Neutrophil (primary cell): ENCODE measurements around the gene UXT.

Experiments used
- H3K27ac ChIP-seq: fragments of 200-600 bp; sonication (generic); 2 replicates; pipeline ENCODE4 v1.5.1; 2016; ENCODE audit warnings: mild to moderate bottlenecking, moderate library complexity
- H3K27me3 ChIP-seq: fragments of 200-600 bp; sonication (generic); 2 replicates; pipeline ENCODE4 v1.6.0; 2016; ENCODE audit warnings: mild to moderate bottlenecking
- H3K36me3 ChIP-seq: fragments of 200-600 bp; sonication (generic); 2 replicates; pipeline ENCODE4 v1.5.1; 2017
- H3K4me1 ChIP-seq, 2 experiments: fragments of 200-600 bp in 1 of 2; sonication (generic) in 1 of 2; 1 replicate in 1 of 2; 2 replicates in 1 of 2; pipeline versions ENCODE4 v1.5.1 to v1.6.1; 2013 to 2016; ENCODE audit warnings: low read depth in 1 of 2, low read length in 1 of 2, mild to moderate bottlenecking in 1 of 2, moderate library complexity in 1 of 2; ENCODE audit not compliant: control insufficient read depth in 1 of 2, insufficient read depth in 1 of 2
- H3K4me3 ChIP-seq, 2 experiments: fragments of 200-600 bp in 1 of 2; sonication (generic) in 1 of 2; 1 replicate in 1 of 2; 2 replicates in 1 of 2; pipeline ENCODE4 v1.5.1; 2013 to 2016; ENCODE audit warnings: low read depth in 1 of 2, low read length in 1 of 2, mild to moderate bottlenecking in 1 of 2, moderate library complexity in 1 of 2
- H3K9me3 ChIP-seq: fragments of 200-600 bp; sonication (generic); 2 replicates; pipeline ENCODE4 v1.5.1; 2016
- TF ChIP-seq, protein P1 (sequence below): fragments of 200-600 bp; sonication (generic); IDR thresholded peaks from 2 replicates; pipeline ENCODE4 v1.5.1; 2016; ENCODE audit warnings: antibody characterized with exemption

Gene UXT

DNA sequence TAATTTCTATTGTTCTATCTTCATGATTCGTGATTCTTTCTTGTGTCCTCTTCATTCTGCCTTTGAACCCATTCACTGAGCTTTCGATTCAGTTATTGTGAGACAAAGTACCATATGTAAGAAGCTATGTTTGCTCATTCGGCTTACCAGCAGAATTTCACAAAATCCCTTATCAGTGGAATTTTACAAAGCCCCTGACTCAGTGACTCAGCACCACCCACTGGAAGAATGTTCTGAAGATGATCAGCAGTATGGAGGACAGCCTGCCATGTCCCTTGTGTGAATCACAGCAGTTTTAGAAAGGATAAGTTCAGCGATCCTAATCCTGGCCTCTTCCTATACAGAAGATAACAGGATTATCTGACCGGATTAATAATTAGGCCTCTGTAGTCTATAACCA, 5.8 kb upstream of the UXT start:
- Histone ChIP-seq H3K4me1 (no peaks in the 10 kb centered on the region), H3K36me3 (no peaks in the 10 kb centered on the region), H3K4me3 (no peak overlapping the region), H3K27ac (no peak overlapping the region), H3K9me3 (no peaks in the 10 kb centered on the region), H3K27me3 (no peaks in the 10 kb centered on the region)
- TF ChIP-seq, protein P1, sequence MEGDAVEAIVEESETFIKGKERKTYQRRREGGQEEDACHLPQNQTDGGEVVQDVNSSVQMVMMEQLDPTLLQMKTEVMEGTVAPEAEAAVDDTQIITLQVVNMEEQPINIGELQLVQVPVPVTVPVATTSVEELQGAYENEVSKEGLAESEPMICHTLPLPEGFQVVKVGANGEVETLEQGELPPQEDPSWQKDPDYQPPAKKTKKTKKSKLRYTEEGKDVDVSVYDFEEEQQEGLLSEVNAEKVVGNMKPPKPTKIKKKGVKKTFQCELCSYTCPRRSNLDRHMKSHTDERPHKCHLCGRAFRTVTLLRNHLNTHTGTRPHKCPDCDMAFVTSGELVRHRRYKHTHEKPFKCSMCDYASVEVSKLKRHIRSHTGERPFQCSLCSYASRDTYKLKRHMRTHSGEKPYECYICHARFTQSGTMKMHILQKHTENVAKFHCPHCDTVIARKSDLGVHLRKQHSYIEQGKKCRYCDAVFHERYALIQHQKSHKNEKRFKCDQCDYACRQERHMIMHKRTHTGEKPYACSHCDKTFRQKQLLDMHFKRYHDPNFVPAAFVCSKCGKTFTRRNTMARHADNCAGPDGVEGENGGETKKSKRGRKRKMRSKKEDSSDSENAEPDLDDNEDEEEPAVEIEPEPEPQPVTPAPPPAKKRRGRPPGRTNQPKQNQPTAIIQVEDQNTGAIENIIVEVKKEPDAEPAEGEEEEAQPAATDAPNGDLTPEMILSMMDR, result no peak

DNA sequence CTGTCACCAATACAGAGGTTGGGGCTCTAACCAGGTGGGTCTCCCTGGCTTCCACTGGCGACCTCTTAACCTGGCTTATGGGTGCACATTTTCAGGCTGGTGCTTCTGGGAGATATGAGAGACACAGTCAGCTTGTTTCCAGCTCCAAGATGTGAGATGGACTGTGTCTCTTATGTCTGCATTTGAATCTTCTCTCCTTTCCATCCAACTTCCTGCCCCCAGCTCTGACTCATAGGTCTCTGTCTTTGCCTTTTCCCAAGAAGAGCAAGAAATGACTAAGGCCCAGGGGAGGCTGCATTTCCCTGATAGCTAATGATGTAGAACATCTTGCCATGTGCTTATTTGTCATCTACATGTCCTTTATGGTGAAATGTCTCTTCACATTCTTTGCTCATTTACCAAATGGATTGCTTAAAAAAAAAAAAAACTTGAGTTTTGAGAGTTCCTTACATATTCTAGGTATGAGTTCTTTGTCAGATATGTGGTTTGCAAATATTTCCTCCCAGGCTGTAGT, 3.2 kb upstream of the UXT start:
- Histone ChIP-seq H3K9me3 (no peaks in the 10 kb centered on the region), H3K36me3 (no peaks in the 10 kb centered on the region), H3K4me3 (no peak overlapping the region), H3K4me1 (peaks cover 13 to 14% of the 10 kb centered on the region in 2 experiments), H3K27me3 (no peaks in the 10 kb centered on the region), H3K27ac (no peak overlapping the region)
- TF ChIP-seq, protein P1, result no peak

GRCh38 chrX:47661539-47661938, 2.6 kb upstream of the UXT start:
- no peak overlapping the region for H3K4me3 ChIP-seq
- peaks cover 20% of the 10 kb centered on the region in 2 experiments for H3K4me1 ChIP-seq
- H3K27ac ChIP-seq, result no peak overlapping the region
- no peaks in the 10 kb centered on the region for H3K27me3 ChIP-seq
- no peaks in the 10 kb centered on the region for H3K9me3 ChIP-seq
- TF ChIP-seq, protein P1, result no peak
- peaks cover 6% of the 10 kb centered on the region for H3K36me3 ChIP-seq

DNA sequence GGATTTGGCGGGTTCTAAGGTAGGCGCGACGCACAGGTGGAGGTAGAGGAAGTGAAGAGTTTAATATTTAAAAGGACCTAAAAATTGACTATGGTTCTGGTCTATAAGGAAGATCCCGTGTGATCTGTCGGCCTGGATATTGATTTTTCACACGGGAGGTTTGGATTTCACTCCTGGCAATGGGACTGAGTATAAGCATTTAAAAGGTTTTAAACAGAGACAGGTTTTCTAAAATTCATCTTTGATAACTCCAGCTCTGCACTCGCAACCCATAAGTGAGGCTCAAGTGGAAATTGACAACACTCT, 394 bp upstream of the UXT start:
- TF ChIP-seq, protein P1, result no peak

GRCh38 chrX:47658301-47658683, 688 bp downstream of the UXT start:
- Histone ChIP-seq H3K27me3 (no peaks in the 10 kb centered on the region), H3K27ac (peak overlapping the region; percentile 97), H3K36me3 (peaks cover 22% of the 10 kb centered on the region), H3K9me3 (no peaks in the 10 kb centered on the region), H3K4me1 (peaks cover 20 to 23% of the 10 kb centered on the region in 2 experiments), H3K4me3 (peak overlapping the region; percentile 73 to 87)
- TF ChIP-seq, protein P1, result no peak

More for the DNA sequence above, 394 bp upstream of the UXT start:
- H3K36me3 ChIP-seq, result peaks cover 22% of the 10 kb centered on the region
- peak overlapping the region; percentile 73 to 87 for H3K4me3 ChIP-seq
- peaks cover 20 to 23% of the 10 kb centered on the region in 2 experiments for H3K4me1 ChIP-seq
- H3K9me3 ChIP-seq, result no peaks in the 10 kb centered on the region
- no peaks in the 10 kb centered on the region for H3K27me3 ChIP-seq
- peak overlapping the region; percentile 97 for H3K27ac ChIP-seq
